WI38 (cell line): ENCODE measurements around the gene ZNF182.
"Not testable (repeated sequence)": the region's sequence is repeated elsewhere in the genome, so short reads cannot be mapped to it uniquely, and the experiment has no call there.

Experiments
- H3K4me3 ChIP-seq: 2 replicates; pipeline ENCODE4 v1.5.1; 2011; ENCODE audit warnings: low read depth, mild to moderate bottlenecking, control low read depth, low read length
- CTCF ChIP-seq: IDR thresholded peaks from 2 replicates; pipeline ENCODE4 v1.5.1; 2012; ENCODE audit warnings: low read depth, mild to moderate bottlenecking, control low read depth, low read length

ZNF182 gene

GRCh38 chrX:47941423-47941822 lies 62.4 kb downstream of the ZNF182 start:
- no peak for TF ChIP-seq CTCF
- H3K4me3 ChIP-seq, result no peak overlapping the region

GRCh38 chrX:47940448-47940847 lies 63.3 kb downstream of the ZNF182 start:
- no peak overlapping the region for H3K4me3 ChIP-seq
- TF ChIP-seq CTCF, result no peak

- H3K4me3 ChIP-seq, result no peak overlapping the region
- TF ChIP-seq CTCF, result no peak
Observed at GRCh38 chrX:47936940-47937317, 66.9 kb downstream of the ZNF182 start.

- H3K4me3 ChIP-seq, result no peak overlapping the region
- TF ChIP-seq CTCF, result no peak
Observed at GRCh38 chrX:47936224-47936939, 67.4 kb downstream of the ZNF182 start.

GRCh38 chrX:47933946-47934345 lies 69.8 kb downstream of the ZNF182 start:
- H3K4me3 ChIP-seq, result no peak overlapping the region
- no peak for TF ChIP-seq CTCF

GRCh38 chrX:47931970-47932369 lies 71.8 kb downstream of the ZNF182 start:
- not testable (repeated sequence) for H3K4me3 ChIP-seq

- no peak for TF ChIP-seq CTCF
- H3K4me3 ChIP-seq, result no peak overlapping the region
Observed at GRCh38 chrX:47927212-47927611, 76.6 kb downstream of the ZNF182 start.
